EL (cell line): ENCODE measurements around the gene FOXO3.

ENCODE experiments used
- DNase-seq: peaks from one replicate; pipeline ENCODE4 v3.0.0-alpha.2; 2016

The FOXO3 gene

DNA sequence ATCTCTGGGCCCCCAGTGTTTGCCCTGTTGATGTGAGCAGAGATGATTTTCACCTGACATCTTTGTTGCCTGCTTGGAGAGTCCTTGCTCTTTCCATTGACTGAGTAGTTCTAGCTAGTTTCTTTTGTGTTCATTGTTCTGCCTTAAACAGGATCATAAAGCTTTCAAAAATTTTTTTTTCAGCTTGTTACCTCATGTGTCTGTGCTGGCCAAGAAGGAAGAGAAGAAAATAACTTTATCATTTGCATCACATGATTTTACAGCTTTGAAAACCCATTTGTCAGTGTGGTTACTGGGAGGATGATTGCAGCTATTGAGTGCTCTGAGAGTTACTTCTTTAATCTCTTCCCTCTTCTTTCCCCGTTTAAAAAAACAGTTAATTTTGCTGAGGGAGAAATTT lies 16.0 kb downstream of the FOXO3 start:
- DNase-seq, result no peak

DNA sequence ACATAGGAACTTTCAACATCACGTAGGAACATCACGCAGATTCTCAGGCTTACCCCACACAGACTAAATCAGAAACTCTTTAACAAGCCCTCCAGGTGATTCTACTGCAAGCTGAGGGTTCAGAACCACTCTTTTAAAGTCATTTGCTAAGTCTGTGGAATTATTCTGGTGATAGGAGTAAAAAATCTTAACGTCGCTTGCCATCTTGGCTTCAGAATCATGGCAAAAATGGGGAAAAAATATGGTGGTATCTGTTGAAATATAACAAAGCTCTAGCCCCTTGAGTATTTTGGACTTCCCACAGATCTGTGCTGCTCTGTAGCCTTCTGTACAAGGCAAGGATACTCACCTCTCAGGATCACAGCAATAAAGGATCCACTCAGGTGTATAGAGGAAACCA lies 17.4 kb downstream of the FOXO3 start:
- no peak for DNase-seq

DNA sequence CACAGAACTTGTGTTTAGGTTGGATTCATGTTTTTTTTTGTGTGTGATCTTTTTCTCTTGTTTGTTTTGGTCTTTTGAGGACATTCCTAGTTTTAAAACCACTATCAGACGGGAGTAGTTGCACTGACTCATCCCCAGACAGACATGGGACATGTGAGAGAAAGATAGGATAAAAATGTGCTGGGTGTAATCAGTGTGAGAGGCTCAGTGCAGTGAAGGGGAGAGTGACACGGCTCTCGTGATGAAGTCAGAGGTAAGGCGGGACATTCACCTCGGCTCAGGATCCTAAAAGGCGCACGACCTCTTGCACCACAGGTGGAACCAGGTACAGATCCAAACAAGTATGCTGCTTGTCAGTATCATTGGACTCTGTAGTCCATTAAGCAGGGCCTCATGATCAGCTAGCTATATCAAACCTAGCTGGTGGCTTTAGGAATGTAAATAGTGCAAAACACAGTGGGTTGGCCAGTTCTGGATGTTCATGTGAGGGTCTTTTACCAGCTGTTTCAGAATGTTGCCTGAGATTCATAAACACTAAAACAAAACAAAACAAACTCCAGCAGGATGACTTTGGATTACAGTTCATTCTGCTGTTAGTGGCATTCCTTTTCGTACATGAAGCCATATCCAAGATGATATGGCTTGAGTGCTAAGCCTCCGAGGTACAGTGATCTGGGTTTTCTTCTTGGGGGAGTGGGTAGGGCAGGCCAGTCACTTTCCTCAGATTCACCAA lies 18.0 kb downstream of the FOXO3 start:
- DNase-seq, result peak; percentile 72

DNA sequence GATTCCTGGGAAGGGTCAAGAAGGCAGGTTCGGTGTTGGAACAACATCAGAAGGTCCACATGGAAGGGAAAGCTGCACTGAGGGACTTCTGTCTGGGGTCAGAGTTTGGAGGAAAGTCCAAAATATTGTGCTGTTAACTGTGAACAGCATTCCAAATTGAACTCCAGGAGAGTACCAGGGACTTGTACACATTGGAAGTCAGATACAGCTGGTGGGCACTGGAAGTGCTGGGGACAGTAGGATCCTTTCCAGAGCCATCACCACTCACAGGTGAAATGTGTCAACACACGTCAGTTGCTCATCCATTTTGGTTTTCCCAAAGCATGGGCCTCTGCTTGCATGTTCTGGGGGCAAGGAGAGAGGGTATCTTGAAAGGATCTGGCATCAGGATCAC lies 18.6 kb downstream of the FOXO3 start:
- DNase-seq, result no peak

DNA sequence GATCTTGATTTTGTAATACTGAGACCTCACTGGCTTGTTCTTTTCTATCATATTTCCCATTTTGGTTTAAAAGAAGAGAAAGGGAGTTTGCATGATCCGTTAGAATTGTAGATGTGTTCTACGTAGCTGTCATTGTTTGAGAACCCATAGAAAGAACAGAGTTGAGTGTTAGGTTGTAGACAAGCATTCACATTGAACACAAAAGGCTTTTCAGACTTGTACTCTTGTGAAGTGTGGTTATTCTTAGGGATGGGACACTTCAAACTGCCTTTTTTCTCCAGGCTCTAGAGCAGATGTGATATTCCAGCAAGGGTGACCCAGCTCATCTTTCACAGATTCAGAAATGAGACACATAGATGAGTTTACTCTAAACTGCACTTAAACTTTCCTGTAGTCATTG lies 19.9 kb downstream of the FOXO3 start:
- peak; percentile 6 for DNase-seq

DNA sequence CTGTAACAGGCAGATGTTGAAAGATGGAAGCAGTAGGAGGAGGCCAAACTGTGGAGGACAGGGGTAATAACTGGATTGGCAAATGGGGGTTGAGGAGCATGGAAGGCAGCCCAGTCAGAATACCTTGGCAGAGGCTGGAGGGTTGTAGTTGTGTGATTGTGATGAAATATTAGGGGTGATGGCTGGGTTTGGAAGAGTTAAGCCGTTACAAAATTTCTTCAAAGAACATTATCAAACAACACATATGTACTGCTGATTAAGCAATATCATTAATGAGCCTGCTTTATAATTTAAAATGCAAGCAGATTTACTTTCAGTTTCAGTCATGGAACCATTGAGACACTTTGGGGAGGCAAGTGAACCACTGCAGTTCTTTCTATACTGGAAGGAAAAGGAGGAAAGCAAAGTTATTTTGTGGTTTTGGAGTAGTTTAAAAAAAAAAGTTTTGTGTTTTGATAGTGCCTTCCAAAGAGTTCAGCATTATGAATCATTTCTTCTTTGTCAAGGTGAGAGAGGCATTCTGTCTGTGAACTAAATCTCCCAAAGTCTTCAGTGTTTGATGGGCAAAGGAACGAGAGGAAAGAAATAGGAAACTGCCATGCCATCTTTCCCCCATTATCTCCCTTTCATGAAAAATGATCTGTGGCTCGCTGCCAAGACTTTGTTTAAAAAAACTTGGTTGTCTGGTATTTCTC lies 20.7 kb downstream of the FOXO3 start:
- DNase-seq, result peak; percentile 81

DNA sequence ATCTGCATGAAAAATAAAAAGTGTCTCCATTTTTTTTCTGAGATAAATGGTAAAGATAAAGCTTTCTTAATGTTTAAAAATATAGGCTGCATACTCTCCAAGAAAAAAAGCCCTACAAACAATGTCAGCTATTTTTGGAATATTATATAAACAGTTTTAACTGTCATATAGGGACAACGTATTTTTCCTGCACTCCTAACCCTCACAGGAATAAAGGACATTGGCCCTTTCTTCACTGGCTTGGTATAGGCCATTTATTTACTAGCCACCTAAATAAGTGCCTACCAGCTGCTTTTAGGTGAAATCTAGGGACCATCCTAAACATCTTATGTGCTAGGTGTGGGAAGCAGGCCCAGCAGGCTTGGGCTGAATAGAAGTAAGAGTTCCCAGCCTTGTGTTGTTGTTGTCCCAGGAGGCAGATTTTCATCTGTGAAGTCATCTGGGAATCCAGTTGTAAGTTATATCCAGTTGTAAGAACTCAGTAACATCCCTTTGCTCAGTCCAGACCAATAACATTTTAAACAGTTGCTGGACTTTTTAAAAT lies 21.3 kb downstream of the FOXO3 start:
- no peak for DNase-seq

DNA sequence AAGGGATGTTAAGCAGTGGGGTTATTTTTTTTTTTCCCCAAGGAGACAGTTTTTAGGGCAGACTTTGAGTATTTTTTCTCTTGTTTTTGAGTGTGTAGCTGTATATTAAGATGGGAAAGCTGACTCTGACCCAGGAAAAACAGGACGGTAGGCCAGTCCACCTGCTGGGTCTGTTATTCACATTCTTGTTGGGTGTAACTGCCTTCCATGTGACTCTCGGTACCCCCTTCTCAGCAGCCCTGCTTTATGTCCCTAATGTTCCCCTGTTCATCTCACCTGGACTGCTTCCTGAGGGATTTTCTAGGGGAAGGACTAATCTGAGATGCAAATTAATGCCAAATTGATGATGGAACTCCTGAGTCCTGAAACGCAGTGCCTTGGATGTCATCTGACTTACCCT lies 21.9 kb downstream of the FOXO3 start:
- no peak for DNase-seq

DNA sequence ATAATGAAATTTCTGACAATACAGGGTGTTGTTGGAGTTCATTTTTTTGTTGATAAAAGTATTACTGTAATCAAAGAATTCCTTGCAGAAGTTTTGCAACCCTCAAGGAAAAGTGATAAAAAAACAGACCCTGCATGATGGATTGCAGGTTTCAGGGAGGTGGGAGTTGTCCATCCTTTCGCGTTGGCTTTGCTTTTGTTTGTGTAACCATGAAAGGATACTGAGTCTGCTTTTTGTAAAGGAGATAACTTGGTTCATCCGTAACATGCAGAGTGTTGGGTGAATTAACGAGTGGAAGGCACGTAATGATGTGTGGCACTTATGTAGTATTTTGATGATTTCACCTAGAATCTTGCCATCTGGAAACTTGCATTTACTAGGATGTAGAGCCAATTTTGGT lies 23.6 kb downstream of the FOXO3 start:
- no peak for DNase-seq

DNA sequence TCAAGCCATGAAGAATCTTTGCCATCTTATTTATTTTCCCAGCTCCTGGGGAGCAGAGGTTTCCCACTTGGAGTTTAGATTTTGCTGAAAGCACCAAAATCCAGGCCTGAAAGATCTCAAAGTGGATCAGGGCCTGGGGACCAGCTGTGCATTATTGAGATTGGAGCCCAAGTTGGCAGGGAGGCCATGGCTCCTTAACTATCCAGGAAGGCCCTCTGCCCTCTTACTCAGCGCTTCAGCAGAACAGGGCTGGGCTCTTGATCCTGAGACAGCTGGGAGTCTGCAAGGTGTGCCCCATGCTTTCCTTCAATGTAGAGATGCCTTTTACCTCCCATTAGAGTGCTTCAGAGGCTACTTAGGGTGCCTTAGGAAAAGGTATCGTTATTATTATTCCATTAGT lies 24.6 kb downstream of the FOXO3 start:
- no peak for DNase-seq

DNA sequence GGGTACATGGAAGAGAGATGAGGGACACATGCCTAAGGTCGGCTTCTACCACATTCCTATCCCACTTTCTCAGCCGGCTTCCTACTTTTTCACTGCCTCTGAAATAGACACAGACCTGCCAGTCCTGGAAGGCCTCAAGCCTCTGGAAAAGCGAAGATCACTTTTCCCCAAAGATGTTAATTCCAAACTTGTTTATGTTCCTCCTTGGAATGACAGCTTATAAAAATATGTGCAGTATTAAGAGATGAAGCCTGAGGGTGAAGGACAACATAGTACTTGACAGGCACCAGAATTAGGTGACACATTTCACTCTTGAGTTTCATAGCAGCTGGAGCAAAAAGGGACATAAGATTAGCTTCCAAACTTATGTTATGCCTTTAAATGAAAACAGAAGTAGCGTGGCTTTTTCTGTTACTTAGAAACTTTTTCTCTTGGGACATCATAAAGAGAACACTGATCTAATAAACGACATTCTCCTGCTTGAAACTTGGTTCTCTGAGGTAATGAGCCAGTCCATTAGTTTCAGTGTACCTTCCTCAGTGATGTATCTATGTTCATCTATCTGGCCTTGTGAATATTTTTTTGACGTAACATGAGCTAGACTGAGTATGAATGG lies 25.3 kb downstream of the FOXO3 start:
- peak; percentile 23 for DNase-seq

DNA sequence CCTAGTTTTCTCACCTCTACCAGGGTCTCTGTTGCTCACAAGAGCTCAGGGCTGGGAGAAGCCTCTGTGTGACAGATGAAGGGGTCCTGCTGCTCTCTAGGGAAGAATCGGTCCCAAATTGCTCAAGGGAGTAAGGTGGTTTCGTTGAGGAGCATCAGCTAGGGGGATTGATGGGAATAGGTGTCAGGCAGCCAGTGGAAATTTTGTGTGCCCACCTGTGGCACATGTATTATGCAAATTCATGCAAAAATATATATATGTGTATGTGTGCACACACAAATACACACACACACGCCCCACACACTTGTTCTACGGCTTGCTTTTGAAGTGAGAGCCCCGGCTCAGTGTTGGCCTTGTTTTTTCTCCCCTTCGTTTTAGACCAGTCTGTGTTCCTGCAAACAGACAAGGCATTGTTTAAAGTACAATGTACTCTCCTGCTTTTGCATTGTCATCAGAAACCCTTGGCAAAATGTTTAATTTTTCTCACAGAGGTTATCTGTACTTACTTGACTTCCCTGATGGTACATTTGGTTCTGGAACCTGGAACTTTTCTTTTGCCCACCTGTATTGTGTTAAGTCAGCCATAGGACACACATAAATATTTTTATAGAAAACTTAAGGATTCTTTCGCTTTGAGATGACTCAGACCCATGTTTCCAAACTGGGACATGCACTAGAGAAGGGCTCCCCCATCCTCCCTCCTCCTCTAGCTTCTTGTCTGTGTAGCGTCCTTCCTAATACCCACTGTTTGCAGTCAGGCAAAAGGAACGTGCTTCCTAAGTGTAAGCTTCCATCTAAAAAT lies 26.7 kb downstream of the FOXO3 start:
- peak; percentile 89 for DNase-seq

DNA sequence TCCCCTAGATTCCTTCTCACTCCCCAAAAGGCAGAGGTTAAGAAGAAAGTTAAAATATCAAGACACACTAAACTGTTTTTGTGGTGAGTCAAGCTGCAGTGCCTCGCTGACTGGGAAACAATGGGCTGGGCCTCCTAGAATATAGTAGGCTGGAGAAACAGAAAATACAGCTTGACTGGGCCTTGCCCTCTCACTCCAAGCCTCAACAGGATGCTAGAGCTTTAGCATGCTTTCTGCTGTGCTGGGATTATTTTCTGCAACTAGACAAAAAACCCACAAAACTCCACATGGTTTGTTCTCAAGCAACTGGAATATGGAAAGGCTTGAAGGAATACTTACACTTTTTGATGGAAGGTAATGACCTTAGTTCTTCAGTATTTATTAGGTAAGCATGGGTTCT lies 27.9 kb downstream of the FOXO3 start:
- peak; percentile 82 for DNase-seq

DNA sequence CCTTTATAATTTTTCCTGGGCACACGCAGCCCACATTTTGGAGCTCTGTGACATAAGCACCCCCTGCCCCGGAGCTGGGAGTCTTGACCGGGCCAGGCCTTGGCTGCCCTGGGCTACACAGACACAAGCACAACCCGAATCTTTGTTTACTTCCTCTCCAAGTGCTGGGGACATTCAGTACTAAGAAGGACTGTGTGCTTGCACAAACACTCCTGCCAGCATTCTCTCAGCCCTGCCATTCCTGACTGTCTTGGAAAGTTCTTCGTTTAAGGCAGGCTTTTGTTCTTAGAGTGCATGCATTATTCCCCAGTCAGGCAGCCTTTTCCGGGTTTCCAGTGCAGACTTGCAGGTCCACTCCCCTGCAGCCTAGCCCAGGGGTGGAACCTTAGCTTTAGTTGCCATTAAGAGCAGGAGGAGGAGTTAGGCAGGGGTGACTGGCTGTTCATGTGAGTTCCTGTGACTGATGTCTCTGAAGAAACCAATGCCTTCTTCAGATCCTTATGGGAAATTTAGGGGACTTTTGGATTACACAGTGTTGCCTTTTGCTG lies 28.6 kb downstream of the FOXO3 start:
- peak; percentile 69 for DNase-seq

DNA sequence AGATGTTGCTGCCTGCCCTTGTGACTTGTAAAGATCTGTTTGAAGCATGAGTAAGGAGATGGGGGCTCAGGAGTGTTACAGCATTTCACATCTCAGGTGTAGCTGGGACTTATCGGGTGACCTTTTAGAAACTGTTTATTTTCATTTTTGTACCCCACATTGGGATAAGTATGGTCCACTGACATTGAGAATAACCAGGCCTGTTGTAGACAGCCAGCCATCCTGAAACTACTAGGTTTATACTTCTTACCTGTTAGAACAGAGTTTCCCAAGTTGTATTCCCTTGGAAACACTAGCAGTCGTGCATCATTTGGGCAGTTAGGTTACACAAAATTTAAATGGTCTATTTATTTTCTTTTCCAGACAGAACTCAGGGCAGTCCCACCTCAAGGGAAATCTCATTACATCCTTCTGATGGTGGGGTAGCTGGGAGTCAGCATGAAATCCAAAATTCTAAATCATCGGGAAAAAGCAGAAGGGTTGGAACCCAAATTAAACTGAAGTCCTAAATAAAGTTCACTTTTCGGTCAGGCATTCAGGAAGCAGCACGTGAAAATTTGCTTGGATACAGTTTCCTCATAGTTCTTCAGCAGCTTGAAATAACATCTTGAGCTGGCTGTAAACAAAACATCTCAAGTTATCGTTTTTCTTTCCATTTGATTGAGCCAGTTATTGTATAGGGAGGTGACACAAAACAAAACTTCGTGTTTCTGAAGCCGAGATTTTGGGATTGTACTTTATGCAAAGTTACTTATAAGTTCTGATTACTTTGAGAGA lies 30.5 kb downstream of the FOXO3 start:
- DNase-seq, result no peak

DNA sequence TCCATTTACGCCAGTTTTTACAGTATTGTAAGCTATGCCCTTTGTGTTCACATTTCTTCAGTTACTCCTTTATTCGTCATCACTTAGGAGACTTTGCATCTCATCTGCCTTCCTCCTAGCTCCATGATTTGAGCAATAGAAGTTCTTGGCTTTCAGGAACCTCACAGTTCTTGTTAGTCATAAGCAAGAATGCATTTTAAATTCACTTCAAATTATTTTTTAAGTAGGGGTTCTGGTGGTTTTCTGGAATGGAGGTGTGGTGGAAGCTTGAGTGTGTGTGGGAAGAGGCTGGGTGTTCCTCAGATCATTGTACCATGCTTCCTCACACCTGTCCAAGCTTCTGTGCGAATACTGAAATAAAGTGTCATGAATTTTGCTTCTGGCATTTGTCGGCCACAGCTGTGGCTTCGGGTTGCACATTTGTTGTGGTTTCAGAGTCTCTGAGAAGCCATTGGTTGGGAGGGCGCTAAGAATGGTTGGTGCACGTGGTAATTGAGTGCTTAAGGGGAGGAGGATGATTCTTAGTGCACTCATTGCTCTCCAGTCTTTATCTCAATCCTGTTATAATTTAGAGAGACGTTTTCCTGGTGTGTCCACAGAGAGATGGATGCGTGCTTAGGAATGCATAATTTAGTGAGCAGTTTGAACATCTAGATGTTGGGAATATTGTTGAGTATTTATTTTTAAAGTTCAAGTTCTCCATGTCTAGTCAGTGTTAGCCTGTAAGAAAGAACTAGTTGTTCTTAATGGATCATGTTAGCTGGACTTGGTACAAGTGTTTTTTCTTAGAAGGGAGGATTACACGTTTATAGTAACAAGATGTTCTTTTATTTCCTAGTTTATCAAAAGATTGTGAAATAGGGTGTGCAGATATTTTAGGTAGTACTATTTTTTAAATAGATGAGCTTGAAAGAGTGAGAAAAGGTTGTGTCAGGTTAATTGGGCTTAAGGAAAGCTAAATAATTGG lies 31.9 kb downstream of the FOXO3 start:
- peak; percentile 82 for DNase-seq

DNA sequence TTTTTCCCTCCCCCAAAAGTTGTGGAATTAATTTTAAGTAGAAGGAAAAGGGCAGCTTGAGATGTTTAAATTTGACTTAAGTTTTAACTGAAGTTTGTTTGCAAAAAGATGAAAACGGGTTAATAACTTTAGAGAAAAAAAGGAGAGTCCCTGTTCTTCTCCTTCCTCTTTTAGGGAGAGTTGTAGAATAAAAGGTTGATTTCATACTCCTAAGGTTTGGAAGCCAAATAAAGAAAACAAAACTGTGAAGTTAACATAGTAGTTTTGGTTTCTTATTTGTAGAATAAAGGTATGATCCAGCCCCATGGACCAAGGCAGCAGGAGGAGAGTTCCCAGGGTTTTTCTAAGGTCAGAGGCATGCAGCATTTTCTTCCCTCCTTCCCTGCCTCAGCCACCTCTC lies 33.4 kb downstream of the FOXO3 start:
- no peak for DNase-seq

DNA sequence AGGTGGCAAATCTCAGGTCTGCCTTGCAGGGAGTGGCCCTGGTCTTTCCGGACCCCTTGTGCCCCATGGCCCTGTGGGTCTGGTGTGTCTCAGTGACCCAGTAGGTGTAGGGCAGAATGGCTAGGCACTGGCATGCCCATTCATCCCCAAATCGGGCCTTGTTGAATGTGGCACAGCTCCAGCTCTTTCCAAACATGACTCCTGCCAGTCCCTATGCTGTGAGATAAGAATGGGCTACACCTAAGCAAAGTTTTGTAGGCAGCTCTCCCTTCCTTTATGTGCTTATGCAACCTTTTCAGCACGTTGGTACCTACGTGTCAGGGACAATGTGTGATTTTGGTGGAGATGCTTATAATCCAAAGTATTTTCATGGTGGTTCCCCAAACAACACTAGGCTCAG lies 33.9 kb downstream of the FOXO3 start:
- no peak for DNase-seq

DNA sequence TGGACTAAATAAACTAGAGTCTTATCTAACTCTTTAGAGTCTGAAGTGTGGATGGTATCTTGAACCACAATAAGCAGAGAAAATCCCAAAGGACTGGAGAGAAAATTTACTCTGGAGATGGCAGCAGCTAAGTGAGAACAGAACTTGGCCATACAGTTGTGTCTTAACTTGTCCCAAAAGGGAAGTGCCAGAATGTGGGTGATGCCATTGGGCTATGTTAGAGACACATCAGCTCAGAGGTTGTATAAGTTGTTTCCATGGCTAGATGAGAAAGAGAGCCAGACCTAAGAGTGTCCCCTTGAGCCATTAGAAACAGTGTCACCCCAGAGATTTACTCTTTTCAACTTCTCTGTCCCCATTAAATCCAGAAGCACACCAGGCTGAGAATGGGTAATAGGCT lies 36.2 kb downstream of the FOXO3 start:
- no peak for DNase-seq

DNA sequence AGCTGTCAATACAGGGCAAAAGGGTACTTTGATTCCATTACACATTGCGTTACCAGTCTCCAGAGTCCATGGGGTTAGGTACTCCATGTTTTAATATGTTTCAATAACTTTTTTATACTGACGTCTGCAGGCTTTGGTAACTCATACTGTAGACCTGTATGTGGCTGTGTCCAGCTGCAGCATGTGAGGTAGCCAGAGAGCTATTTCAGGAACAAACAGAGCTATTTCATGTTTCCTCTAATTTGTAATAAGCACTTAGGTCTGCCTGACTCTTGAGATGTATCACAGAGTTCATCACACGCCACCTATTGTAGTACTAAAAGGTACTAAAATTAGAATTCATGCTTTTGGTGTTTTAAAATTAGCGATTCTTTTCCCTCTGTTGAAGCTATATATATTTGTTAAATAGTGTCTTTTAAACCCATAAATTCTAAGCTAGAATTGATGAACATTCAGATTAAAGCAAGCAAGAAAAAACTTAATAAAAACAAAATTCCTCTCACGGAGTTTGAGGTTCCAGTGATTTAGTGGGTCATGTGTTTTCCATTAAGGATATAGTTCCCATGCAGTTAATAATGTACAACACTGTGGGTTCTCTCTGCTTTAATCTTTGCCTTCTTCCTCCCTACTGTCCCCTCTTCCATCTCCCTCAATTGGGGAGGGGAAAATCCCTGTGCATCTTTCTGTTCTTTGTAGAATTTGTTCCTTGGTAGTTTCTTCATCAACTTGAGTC lies 37.0 kb downstream of the FOXO3 start:
- DNase-seq, result no peak
